HG03439 (cell line): ENCODE data around the gene STAG3.
"Not testable (repeated sequence)": the region's sequence is repeated elsewhere in the genome, so short reads cannot be mapped to it uniquely, and the experiment has no call there.

ENCODE experiments used
- ATAC-seq: cut with Tn5 transposase; IDR thresholded peaks from one replicate; pipeline ENCODE4 v1.9.1; 2021; ENCODE audit warnings: mild to moderate bottlenecking, moderate library complexity; ENCODE audit not compliant: unreplicated experiment

The STAG3 gene

GRCh38 chr7:100246121-100246864 lies 68.6 kb downstream of the STAG3 start:
- not testable (repeated sequence) for ATAC-seq

GRCh38 chr7:100246865-100247137 lies 69.1 kb downstream of the STAG3 start:
- not testable (repeated sequence) for ATAC-seq

GRCh38 chr7:100247152-100247757 lies 69.5 kb downstream of the STAG3 start:
- ATAC-seq, result no peak

- ATAC-seq, result no peak
Measured at GRCh38 chr7:100248483-100248882, 70.8 kb downstream of the STAG3 start.

GRCh38 chr7:100257017-100257416 lies 79.3 kb downstream of the STAG3 start:
- ATAC-seq, result no peak

GRCh38 chr7:100259984-100260383 lies 82.3 kb downstream of the STAG3 start:
- not testable (repeated sequence) for ATAC-seq

- not testable (repeated sequence) for ATAC-seq
Measured at GRCh38 chr7:100262896-100263295, 85.2 kb downstream of the STAG3 start.
